Measurements from ENCODE around the gene CUBN. TPM values are rescaled to one million over a fixed set of nuclear protein-coding genes. Genes with fewer than 3 reads are reported as not detected.

The CUBN gene
- total RNA-seq, 1 experiment from 2014 or later, result 4.6 TPM

GRCh38 chr10:17041626-17042520 lies 87.7 kb downstream of the CUBN start:
- H3K27ac Mint-ChIP-seq (ENCODE audit: unreplicated experiment), result no peak overlapping the region

GRCh38 chr10:17038627-17039026 lies 91.0 kb downstream of the CUBN start:
- Mint-ChIP-seq H3K4me1 (ENCODE audit: low read depth, unreplicated experiment) (no peaks in the 10 kb centered on the region), H3K4me3 (ENCODE audit: unreplicated experiment) (no peak overlapping the region), H3K36me3 (ENCODE audit: insufficient read depth, unreplicated experiment) (peaks cover 6% of the 10 kb centered on the region), H3K9me3 (ENCODE audit: unreplicated experiment) (no peaks in the 10 kb centered on the region), H3K27me3 (ENCODE audit: insufficient read depth, unreplicated experiment) (no peaks in the 10 kb centered on the region), H3K27ac (ENCODE audit: unreplicated experiment) (no peak overlapping the region)
- ChIA-PET CTCF (no interaction called here), POLR2A (no interaction called here)
- Histone ChIP-seq H3K27me3 (replicated peaks; ENCODE audit: control insufficient read depth, insufficient read depth, low read length) (no peaks in the 10 kb centered on the region), H3K4me1 (no peaks in the 10 kb centered on the region; the same call in 1 of the 2 replicates), H3K4me3 (ENCODE audit: low read depth, low read length) (no peak overlapping the region), H3K9me3 (no peaks in the 10 kb centered on the region; the same call in 1 of the 2 replicates), H3K36me3 (ENCODE audit: control insufficient read depth, insufficient read depth, low read length) (peaks cover under 1% of the 10 kb centered on the region; the same call in 1 of the 2 replicates)
- TF ChIP-seq CTCF (IDR thresholded peaks at IDR 0.05; ENCODE audit: insufficient read depth in 1 of 2, low read depth in 1 of 2, low read length in 1 of 2, severe bottlenecking in 1 of 2, unreplicated experiment in 1 of 2), result no peak
- intact Hi-C loops (cut with micrococcal nuclease; ENCODE audit: unreplicated experiment), result no loop called here
- no peak for DNase-seq
- no TSS peak for BruUV-seq (replicated peaks)

More at GRCh38 chr10:17041626-17042520, 87.7 kb downstream of the CUBN start:
- ChIA-PET CTCF (no interaction called here), POLR2A (no interaction called here)
- Histone ChIP-seq H3K9me3 (no peaks in the 10 kb centered on the region), H3K4me1 (no peaks in the 10 kb centered on the region), H3K4me3 (ENCODE audit: low read depth, low read length) (no peak overlapping the region), H3K27me3 (replicated peaks; ENCODE audit: control insufficient read depth, insufficient read depth, low read length) (no peaks in the 10 kb centered on the region), H3K36me3 (ENCODE audit: control insufficient read depth, insufficient read depth, low read length) (peaks cover 1% of the 10 kb centered on the region; the same call in 1 of the 2 replicates)
- H3K4me3 Mint-ChIP-seq (ENCODE audit: unreplicated experiment), result no peak overlapping the region
- no peaks in the 10 kb centered on the region for H3K4me1 Mint-ChIP-seq (ENCODE audit: low read depth, unreplicated experiment)
- DNase-seq, result no peak
- no TSS peak for BruUV-seq (replicated peaks)
- intact Hi-C loops (cut with micrococcal nuclease; ENCODE audit: unreplicated experiment), result no loop called here
- H3K9me3 Mint-ChIP-seq (ENCODE audit: unreplicated experiment), result no peaks in the 10 kb centered on the region
- no peaks in the 10 kb centered on the region for H3K27me3 Mint-ChIP-seq (ENCODE audit: insufficient read depth, unreplicated experiment)
- no peaks in the 10 kb centered on the region for H3K36me3 Mint-ChIP-seq (ENCODE audit: insufficient read depth, unreplicated experiment)
- no peak for TF ChIP-seq CTCF (IDR thresholded peaks at IDR 0.05; ENCODE audit: insufficient read depth in 1 of 2, low read depth in 1 of 2, low read length in 1 of 2, severe bottlenecking in 1 of 2, unreplicated experiment in 1 of 2)

GRCh38 chr10:17037910-17038309 lies 91.7 kb downstream of the CUBN start:
- Mint-ChIP-seq H3K4me3 (ENCODE audit: unreplicated experiment) (no peak overlapping the region), H3K9me3 (ENCODE audit: unreplicated experiment) (no peaks in the 10 kb centered on the region), H3K36me3 (ENCODE audit: insufficient read depth, unreplicated experiment) (peaks cover 6% of the 10 kb centered on the region), H3K4me1 (ENCODE audit: low read depth, unreplicated experiment) (no peaks in the 10 kb centered on the region), H3K27ac (ENCODE audit: unreplicated experiment) (no peak overlapping the region), H3K27me3 (ENCODE audit: insufficient read depth, unreplicated experiment) (no peaks in the 10 kb centered on the region)
- TF ChIP-seq CTCF (IDR thresholded peaks at IDR 0.05; ENCODE audit: insufficient read depth in 1 of 2, low read depth in 1 of 2, low read length in 1 of 2, severe bottlenecking in 1 of 2, unreplicated experiment in 1 of 2), result no peak
- no peak overlapping the region for H3K4me3 ChIP-seq (ENCODE audit: low read depth, low read length)
- H3K9me3 ChIP-seq, result no peaks in the 10 kb centered on the region; the same call in 1 of the 2 replicates
- H3K27me3 ChIP-seq (replicated peaks; ENCODE audit: control insufficient read depth, insufficient read depth, low read length), result no peaks in the 10 kb centered on the region
- intact Hi-C loops (cut with micrococcal nuclease; ENCODE audit: unreplicated experiment), result no loop called here
- no peak for DNase-seq
- ChIA-PET POLR2A (no interaction called here), CTCF (no interaction called here)
- no peaks in the 10 kb centered on the region for H3K36me3 ChIP-seq (ENCODE audit: control insufficient read depth, insufficient read depth, low read length)
- no peaks in the 10 kb centered on the region; the same call in 1 of the 2 replicates for H3K4me1 ChIP-seq
- no TSS peak for BruUV-seq (replicated peaks)

All from Caco-2 (cell line).